NT2/D1 (cell line): ENCODE data around the gene PCYT2.

ENCODE experiments used
- YY1 ChIP-seq: IDR thresholded peaks from 2 replicates; pipeline ENCODE4 v1.6.1; 2011; ENCODE audit not compliant: insufficient read length, insufficient read depth
- ZNF274 ChIP-seq: IDR thresholded peaks from 2 replicates; pipeline ENCODE4 v1.6.1; 2011; ENCODE audit warnings: mild to moderate bottlenecking, low read depth, low read length

GRCh38 chr17:81944858-81945257 is 33.7 kb upstream of the PCYT2 start:
- no peak for TF ChIP-seq YY1
- no peak for TF ChIP-seq ZNF274
